CD4-positive, alpha-beta T cell treated with Interleukin-21 for 1 hour (primary cell): ENCODE data around the gene DIO3.
"Not testable (repeated sequence)": the region's sequence is repeated elsewhere in the genome, so short reads cannot be mapped to it uniquely, and the experiment has no call there.

Source experiments
- DNase-seq: peaks from one replicate; pipeline ENCODE4 v3.0.0-alpha.2; 2020

The DIO3 gene

GRCh38 chr14:101559624-101560533 is 1.4 kb upstream of the DIO3 start:
- no peak for DNase-seq

- no peak for DNase-seq
Observed at GRCh38 chr14:101560534-101561113, 671 bp upstream of the DIO3 start.

GRCh38 chr14:101561897-101562490 is 699 bp downstream of the DIO3 start:
- no peak for DNase-seq

- DNase-seq, result no peak
Observed at GRCh38 chr14:101562659-101563351, 1.5 kb downstream of the DIO3 start.

GRCh38 chr14:101563352-101563653 is 2.0 kb downstream of the DIO3 start:
- no peak for DNase-seq

GRCh38 chr14:101563654-101564443 is 2.6 kb downstream of the DIO3 start:
- DNase-seq, result no peak

- DNase-seq, result no peak
Observed at GRCh38 chr14:101564444-101564776, 3.1 kb downstream of the DIO3 start.

GRCh38 chr14:101564819-101565698 is 3.8 kb downstream of the DIO3 start:
- no peak for DNase-seq

- no peak for DNase-seq
Observed at GRCh38 chr14:101567252-101567651, 6.0 kb downstream of the DIO3 start.

- no peak for DNase-seq
Observed at GRCh38 chr14:101571004-101571403, 9.7 kb downstream of the DIO3 start.

- DNase-seq, result not testable (repeated sequence)
Observed at GRCh38 chr14:101572526-101572925, 11.2 kb downstream of the DIO3 start.

- DNase-seq, result no peak
Observed at GRCh38 chr14:101573289-101573688, 12.0 kb downstream of the DIO3 start.

GRCh38 chr14:101575581-101575980 is 14.3 kb downstream of the DIO3 start:
- no peak for DNase-seq

GRCh38 chr14:101577221-101577909 is 16.1 kb downstream of the DIO3 start:
- DNase-seq, result no peak

- DNase-seq, result no peak
Observed at GRCh38 chr14:101578489-101578888, 17.2 kb downstream of the DIO3 start.

- no peak for DNase-seq
Observed at GRCh38 chr14:101579372-101580080, 18.2 kb downstream of the DIO3 start.

GRCh38 chr14:101581806-101582205 is 20.5 kb downstream of the DIO3 start:
- no peak for DNase-seq

GRCh38 chr14:101582294-101582693 is 21.0 kb downstream of the DIO3 start:
- no peak for DNase-seq

GRCh38 chr14:101583006-101583714 is 21.9 kb downstream of the DIO3 start:
- DNase-seq, result no peak

GRCh38 chr14:101583715-101584054 is 22.4 kb downstream of the DIO3 start:
- no peak for DNase-seq
